GM12865 (cell line): ENCODE measurements around the gene IFI44L.

Experiments
- DNase-seq: peaks from one replicate; pipeline ENCODE4 v3.0.0; 2010; ENCODE audit warnings: low read depth
- H3K4me3 ChIP-seq: 2 replicates; pipeline ENCODE4 v1.5.1; 2011; ENCODE audit warnings: mild to moderate bottlenecking, low read depth, low read length, control low read depth
- TF ChIP-seq, protein P1 (sequence below): IDR thresholded peaks from 2 replicates; pipeline ENCODE4 v1.5.1; 2011; ENCODE audit warnings: low read length, control low read depth, low read depth, inconsistent platforms; ENCODE audit not compliant: insufficient read depth; ENCODE audit errors: missing control alignments

Gene IFI44L

DNA sequence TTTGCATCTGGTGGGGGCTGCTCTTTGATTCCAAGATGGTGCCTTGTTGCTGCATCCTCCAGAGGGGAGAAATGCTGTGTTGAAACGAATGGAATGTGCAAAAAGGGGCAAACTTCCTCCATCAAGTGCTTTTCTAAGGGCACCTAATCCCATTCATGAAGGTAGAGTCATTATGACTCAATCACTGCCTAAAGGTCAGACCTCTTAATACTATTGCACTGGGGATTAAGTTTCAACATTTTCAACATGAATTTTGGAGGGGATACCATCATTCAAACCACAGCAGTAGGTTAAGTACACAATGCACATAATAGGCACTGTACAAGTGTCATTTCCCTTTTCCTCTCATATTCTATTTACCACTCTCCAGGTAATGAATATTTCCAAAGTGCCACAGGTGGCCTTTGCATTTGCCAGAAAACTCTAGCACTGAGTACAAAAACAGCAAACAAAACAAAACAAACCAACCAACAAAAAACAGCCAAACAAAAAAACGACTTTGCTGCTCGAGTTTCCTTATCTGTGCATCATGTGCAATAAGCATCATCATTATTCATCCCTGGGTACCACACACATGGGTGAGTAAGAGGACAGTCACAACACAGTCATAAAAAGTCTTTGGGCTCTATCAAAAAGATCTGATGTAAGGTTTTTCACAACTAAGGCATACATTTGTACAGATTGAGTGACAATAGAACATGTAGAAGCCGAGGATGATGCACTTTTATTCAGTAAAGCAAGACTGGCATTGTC lies 71.9 kb downstream of the IFI44L start:
- DNase-seq: no peak
- H3K4me3 ChIP-seq: no peak overlapping the region
- TF ChIP-seq, protein P1, sequence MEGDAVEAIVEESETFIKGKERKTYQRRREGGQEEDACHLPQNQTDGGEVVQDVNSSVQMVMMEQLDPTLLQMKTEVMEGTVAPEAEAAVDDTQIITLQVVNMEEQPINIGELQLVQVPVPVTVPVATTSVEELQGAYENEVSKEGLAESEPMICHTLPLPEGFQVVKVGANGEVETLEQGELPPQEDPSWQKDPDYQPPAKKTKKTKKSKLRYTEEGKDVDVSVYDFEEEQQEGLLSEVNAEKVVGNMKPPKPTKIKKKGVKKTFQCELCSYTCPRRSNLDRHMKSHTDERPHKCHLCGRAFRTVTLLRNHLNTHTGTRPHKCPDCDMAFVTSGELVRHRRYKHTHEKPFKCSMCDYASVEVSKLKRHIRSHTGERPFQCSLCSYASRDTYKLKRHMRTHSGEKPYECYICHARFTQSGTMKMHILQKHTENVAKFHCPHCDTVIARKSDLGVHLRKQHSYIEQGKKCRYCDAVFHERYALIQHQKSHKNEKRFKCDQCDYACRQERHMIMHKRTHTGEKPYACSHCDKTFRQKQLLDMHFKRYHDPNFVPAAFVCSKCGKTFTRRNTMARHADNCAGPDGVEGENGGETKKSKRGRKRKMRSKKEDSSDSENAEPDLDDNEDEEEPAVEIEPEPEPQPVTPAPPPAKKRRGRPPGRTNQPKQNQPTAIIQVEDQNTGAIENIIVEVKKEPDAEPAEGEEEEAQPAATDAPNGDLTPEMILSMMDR: no peak
